NCI-H345 (cell line): ENCODE data around the gene CNNM4.

Experiments used
- DNase-seq: peaks from one replicate; lab custom pipeline; 2025; lab: John Stamatoyannopoulos, UW

Gene CNNM4

DNA sequence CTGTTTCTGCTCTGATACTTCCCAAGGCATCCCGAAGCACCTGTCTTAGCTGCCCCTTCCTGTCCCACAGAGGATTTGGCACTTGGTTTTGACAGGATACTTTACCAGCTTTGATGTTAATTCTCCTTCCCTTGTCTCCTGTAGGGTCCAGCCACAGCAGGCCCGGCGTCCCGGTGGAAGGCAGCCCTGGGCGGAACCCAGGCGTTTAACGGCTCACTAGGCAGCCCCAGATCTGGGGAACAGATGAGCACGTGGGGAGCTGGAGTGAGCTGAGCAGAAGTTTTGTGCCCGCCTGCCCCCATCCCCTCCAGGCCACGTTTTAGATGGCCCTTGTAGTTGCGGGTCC lies 71.7 kb downstream of the CNNM4 start:
- no peak for DNase-seq

DNA sequence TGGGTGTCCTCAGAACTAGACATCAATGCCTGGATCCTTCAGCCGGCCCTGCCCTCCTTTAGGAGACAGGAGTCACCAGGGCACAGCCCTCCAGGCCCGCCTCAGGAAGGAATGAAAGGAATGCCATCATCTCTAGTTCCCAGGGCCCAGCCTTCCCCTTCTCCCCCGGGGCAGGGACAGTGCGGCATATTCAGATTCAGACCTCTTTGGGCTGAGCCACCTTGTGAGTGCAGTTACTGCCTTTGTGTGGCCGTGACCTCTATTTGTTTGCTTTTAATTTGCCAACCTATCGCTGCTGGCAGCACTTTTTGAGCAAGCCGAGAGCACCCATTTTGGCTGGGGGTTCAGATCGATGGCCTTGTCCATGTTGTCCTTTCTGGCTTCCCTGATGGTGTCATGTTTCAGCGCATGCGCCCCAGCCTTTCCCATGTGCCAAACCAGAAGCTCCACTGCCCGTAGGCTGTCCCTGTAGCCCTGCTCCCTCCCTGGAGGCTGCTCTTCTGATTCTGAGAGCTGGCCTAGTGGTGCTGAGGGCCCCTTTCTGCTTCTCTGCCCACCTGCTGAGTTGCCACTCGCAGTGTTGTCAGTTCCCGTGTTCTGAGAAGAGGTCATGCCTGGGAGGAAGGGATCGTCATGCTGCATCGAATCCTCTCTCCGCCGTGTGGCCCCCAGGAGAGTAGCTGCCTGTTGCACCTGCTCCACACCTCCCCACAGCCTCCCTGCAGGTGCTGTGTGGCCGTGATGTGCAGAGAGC lies 72.2 kb downstream of the CNNM4 start:
- DNase-seq, result peak; percentile 97

DNA sequence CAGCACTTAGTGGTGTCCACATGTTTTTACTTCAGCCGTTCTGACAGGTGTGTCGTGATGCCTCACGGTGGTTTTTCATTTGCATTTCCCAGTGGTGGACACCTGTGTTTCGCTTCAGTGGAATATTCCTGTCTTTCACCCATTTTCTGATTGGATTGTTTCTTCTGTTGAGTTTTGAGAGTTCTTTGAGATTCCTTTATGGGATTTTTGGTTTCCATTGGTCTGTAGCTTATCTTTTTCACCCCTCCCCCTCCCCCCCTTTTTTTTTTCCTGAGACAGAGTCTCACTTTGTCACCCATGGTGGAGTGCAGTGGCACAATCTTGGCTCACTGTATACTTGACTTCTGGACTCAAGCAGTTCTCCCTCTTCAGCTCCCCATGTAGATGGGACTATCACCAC lies 75.1 kb downstream of the CNNM4 start:
- DNase-seq, result no peak

DNA sequence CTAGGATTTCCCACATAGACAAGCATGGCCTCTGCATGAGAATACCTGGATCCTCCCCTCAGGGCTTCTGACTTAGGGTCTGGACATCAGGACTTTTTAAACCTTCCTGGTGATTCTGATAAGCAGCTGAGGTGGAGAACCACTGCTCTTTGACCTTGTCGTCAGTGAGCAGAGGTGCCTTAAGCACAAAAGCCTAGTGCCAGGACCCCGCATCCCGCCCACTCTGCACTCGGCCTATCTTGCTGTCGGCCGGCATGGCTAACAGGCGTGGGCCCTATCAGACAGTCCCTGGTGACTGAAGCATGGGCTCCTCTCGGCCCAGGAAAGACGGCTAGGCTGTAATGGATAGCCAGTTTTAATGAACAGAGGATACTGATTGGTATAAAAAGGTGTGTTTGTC lies 76.9 kb downstream of the CNNM4 start:
- DNase-seq, result no peak

DNA sequence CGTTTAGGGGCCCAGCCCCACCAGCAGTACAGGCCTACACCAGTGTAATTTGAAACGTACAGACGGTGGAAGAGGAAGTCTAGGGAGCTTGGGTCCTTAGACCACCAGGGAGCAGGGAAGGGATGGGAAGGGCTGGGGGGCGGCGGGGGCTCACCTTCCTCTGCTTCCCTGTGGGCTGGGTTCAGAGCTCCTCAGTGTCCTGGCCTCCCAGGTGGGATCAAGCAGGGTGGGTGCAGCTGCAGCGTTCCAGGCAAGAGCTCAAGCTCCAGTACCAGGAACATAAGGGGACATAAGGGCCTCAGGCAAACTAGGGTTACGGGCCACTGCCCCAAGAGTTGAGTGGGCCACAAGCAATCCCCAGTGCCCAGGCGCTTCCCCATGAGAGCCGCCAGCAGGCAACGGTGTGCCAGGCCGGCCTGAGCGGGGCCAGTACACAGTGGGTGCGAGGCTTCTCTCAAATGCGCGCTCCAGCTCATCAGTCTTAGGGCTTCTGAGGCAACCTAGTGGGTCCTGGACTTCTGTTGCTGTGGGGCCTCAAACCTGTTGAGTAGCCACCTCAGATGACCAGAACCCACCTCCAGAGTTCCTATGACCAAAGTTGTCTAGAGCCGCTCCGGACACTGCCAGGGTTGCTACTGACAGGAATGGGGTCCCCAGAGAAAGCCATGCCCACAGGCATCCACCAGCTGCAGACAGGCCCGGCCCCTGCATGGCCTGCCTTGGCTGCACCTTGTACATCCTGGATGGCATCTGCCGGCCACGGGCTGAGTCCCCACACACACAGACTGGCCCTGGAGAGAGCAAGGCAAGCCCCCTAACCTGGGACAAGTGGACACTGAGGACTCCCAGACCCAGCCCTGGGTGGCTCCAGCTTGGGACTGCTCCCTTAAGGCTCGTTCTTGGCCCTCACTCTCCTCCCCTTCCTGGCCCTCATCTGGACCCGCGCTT lies 77.9 kb downstream of the CNNM4 start:
- no peak for DNase-seq

DNA sequence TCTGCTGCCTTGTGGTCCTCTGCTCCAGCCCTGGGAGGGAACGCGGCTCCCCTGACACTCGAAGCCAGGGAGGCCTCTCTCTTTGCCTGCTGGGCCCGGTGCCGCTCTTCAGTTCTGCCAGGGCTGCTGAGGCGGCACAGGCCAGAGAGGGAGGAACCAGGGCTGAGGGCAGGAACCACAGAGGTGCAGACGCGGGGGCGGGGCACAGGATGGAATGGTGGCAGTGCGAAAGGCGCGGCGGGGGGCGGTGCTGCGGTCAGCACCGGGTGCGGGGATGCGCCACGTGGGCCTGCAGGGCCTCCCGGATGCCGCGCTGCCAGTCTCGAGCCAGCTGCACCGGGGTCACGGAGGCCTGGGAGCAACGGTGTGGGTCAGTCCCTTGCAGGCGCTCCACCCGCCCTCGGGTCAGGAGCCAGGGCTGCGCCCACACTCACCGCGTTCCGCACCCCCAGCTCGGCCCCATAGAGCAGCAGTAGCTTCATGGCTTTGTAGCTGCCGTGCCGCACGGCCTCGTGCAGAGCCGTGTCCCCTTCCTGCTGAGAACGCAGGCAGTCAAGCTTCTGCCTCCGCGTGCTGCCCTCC lies 78.7 kb downstream of the CNNM4 start:
- no peak for DNase-seq

DNA sequence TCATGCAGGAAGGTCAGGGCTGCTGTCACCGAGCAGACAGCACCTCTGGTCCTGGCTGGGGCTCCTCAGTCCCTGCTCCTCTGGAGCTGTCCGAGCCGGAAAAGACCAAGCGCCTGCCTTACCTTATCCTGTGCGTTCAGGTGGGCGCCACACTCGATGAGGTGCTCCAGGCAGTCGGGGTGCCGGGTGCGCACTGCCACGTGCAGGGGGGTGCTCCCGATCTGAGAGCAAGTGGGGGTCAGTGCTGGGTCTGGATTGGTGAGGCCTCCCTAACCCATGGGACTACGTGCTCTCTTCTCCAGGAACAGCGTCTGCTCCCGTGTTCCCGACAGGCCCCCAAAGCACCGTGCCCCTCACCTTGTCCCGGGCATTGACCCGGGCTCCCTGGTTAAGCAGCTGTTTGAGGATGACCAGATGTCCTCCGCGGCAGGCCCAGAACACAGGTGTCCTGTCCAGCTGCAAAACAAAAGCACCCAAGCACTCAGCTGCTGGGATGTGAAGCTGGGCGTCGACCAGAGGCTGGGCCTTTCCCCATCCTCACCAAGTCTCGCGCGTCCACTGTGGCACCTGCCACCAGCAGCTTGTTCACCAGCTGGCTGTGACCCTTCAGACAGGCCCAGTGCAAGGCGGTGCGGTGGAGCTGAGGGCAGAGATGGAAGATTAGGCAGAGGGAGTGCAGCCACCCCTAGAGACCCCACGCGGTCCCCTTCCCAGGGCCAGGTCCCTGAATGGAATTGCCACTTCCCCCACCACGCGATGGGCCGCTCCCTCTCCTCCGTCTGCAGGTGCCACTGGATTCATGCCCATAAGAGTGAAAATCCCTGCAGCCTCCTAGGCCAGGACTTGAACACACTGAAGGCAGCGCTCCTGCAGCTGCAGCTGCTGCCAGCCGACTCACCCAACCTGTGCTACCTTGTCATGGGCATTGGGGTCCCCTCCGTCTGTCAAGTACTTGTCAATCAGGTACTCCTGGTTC lies 79.5 kb downstream of the CNNM4 start:
- DNase-seq, result no peak

DNA sequence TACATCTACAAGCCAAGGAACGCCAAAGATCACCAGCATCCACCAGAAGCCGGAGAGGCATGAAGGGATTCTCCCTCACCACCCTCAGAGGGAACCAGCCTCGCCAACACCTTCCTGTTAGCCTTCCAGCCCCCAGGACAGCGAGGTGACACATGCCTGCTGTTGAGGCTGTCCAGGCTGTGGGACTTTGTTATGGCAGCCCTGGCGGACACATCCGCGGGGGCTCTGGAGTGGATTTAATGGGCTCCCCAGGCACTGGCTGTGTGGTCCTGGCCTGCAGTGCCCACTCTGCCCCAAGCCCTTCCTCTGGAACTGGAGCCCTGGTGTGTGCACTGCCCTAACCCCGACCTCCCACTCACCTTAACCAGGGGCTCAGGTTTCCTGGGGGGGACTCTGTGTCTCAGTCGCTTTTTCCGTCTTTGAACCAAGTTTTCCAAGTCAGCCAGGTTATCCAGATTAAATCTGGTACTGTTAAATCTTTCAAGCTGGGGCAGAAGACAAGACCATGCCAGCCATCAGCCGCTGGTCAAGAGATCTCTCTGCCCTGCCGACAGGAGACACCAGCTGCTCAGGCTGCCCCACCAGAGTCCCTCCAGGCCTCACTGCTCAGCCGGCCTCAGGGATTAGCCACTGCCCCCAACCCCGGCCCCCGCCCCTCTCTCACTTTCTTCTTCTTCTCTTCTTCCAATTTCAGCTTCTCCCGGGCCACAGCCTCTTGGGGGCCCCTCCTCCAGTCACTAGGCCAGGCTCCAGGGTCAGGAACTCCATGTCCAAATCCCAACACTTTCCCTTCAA lies 81.2 kb downstream of the CNNM4 start:
- DNase-seq, result no peak

DNA sequence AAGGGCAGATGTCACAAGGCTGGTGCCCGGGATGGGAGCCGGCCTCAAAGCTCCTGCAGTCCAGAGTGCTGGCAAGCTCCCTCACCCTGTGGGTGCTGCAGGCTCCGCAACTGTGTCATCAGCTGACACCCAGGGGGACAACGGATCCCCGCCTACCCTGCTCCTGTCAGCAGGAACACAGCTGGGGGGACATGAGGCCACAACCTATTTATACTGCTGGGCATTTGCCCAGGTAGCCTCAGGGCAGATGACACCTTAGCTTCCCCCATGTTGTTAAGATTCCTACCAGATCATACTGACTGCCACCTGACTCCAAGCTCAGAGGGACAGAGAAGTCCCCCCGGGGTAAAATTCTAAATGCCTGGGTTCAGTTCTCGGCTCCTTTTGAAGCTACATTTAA lies 81.9 kb downstream of the CNNM4 start:
- DNase-seq, result no peak

DNA sequence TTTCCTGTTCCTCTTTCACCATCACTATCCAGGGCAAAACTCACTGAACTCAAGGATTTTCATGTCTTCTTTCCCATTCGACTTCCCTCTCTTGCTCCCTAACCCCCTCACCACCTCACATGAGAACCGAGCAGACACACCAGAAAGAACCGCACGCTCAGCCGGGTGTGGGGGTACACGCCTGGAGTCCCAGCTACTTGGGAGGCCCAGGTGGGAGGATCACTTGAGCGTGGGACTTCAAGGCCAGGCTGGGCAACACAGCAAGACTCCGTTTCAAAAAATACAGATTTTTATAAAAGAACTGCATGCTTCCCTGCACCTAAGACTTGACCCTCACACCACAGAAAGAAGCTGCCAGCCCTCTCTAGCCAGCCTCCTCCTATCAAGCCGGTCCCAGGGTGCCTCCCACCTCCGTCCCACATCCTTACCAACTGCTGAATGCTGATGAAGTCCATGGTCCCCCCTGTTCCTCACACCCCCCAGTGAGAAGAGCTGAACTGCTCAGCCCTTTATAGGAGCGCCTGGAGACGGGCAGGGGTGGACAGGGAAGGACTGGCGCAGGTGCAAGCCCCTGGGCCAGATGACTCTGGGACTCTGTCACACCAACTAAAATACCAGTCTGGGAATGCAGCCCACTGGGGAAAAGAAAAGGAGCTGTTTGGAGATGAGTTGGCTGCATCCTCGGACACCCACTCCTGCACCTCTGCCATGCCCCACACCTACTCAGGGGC lies 83.0 kb downstream of the CNNM4 start, which contains the start of gene ANKRD23:
Gene ANKRD23, minus strand, starts transcription at position 484 of the 731 bp plus-strand sequence. Its CDS starts 29 bp downstream, at position 455.
- DNase-seq, result no peak

DNA sequence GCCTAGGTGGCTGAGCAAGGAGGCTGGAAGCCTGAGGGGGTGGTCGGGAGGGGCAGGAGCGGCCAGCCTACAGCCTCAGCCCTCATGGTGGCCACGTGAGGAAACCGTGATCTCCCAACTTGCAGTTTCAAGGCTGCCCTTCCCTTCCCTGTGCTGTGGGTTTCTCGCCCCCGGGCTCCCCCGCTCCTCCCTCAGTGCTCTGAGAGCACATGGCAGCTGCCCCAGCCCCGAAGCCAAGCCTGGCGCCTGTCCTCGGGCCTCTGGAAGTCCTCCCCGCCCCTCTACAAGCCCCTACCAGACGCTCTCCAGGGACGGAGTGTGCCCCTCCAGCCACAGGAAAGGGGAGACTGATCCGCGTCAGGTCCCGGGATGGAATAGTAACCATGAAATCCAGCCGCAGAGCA lies 83.7 kb downstream of the CNNM4 start:
- no peak for DNase-seq

DNA sequence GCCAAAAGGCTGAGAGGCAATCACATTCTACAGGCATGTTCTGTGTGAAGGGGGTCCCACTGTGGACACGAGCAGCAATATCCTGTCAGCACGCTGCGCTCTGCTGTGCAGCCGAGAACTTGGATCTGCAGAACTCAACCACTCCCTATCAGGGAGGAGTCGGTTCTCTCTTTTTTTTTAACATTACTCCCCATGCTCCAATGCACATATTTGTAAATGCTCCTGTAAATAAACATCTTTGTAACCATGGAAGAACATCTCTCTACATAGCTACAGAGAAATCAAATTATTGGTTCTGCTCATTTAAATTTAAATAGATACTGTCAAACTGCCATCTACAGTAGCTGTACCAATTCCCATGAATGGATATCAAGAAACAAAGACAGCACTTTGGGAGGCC lies 86.1 kb downstream of the CNNM4 start:
- no peak for DNase-seq

DNA sequence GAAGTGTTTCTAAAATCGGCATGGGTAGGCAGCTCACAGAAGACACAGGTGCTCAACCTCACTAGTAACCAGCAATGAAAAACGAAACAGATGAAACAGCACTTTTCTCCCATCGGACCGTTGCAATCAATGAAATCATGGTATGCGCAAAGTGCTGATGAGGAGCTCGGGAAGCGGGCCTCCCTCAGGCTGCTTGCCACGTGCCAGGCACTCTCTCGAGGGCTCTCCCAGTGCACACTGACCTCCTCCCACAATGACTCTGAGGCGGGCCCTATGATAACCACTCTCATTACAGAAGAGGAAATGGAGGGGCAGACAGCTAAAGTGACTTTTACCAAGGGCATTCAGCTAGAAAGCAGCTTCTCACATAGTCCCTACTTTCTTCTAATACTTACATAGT lies 86.9 kb downstream of the CNNM4 start:
- DNase-seq, result no peak

DNA sequence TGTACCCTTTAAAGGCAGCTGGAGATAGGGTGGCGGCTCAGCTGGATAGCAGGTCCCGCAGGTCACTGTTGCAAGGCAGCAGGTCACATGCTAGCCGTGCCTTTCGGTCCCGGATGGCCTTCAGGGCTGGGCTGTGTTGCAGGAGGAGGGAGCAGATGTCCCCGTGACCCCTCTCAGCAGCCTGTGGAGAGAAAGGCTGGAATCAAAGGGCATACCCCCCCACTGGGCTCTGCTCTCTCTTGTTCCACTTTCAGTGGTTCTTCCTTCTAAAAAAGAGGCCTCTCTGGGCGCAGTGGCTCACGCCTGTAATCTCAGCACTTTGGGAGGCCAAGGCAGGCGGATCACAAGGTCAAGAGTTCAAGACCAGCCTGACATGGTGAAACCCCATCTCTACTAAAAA lies 87.6 kb downstream of the CNNM4 start:
- no peak for DNase-seq

DNA sequence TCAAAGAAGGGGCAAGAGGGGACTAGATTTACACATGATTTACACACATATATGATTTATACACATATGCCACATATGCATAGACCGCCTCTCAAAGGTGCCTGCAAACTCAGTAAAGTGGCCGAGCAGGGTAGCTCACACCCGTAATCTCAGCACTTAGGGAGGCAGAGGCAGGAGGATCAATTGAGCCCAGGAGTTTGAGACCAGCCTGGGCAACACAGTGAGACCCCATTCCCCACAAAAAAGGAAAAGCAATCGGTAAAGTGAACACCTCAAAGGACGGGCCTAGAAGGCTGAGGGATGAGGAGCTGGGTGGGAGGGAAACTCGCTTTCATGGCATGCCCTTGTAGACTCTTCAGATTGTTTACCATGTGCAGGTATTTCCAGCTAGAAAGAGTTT lies 92.0 kb downstream of the CNNM4 start:
- no peak for DNase-seq

DNA sequence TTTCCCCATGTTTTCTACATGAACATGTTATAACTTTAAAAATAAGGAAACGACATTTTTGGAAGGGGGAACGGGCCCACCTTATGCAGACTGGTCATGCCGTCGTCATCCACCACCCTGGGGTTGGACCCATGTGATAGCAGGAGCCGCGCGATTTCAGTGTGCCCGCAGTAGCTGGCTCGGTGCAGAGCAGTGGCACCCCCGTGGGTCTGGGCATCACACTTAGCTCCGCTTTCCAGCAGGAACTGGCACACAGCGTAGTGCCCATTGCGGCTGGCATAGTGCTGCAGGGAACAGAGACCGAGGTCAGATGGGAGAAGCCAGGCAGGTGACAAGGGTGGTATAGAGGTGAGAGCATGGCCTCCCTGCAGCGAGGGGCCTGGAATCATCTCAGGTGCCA lies 92.6 kb downstream of the CNNM4 start:
- no peak for DNase-seq

DNA sequence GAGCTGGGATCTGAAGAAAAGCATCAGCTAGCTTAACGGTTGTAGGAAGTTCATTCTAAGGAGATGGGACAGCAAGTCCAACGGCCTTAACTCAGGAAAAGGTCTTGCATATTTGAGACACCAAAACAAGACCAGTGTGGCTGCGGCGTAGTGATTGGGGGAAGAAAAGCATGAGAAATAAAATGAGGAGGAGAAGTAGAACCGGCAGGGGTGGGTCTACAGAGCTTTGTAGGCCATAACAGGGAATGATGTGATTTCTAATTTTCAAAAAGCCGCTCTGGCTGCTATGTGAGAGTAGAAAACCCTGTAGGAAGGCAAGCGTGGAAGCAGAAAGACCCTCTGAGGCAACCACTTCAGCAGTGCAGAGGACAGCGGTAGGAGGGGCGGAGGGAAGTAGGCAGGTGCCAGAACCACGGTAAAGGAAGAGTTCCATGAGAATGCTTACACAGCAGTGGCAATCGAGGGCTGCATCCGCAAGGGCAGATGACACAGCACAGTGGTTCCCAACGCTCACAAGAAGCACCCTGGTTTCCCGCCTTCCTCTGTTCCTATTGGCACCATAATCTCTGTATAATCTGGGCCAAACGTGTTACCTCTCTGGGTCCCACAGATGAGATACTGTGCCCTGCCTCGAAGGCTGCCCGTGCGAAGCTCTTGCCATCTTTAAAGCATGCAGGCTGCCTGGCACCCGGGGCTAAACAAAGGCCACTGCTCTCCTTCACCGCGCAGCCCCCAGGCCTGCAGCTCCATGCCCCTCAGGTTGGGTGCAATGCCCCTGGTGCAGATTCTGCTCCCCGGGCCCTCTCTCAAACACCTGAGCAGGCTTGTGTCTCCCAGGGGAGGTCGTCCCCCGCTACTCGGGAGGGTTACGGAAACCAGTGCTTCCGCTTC lies 96.3 kb downstream of the CNNM4 start:
- peak; percentile 56 for DNase-seq

DNA sequence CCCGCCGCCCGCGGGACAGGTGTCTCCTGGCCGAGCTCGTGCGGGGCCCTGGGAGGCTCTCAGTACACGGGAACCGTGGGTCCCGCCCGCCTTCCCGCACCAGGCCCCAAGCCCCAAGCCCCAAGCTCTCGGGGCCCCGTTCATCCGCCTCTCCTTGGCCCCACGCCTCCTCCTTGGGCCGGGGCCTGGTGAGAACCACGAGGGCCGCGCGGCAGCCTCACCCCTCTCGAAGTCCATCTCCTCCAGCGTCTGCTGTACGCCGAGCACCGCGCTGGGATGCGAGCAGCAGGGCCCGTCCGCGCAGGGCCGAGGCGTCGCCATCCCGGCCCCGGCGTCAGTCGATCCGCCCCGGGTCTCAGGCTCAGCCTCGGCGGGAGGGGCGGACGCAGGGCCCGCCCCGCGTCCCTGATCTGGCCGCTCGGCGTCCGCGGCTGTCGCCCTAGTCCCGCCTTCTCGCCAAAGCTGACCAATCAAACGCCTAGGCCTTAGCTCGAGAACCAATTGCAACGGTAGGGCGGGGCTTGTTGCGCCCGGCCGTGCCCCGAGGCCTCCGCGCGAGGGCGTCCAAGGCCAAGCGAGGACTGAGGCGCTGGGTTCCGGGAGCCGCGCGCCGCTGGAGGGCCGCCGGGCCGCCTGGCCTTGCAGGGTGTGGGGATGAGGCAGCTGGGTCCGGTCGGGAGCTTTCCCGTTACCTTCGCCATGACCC lies 97.1 kb downstream of the CNNM4 start, which contains the start of gene ANKRD39:
Gene ANKRD39, minus strand, starts transcription at position 350 of the 706 bp plus-strand sequence. Its CDS starts 29 bp downstream, at position 321.
- peak; percentile 99 for DNase-seq
